ENCODE measurements around the gene GPR162.

DNA sequence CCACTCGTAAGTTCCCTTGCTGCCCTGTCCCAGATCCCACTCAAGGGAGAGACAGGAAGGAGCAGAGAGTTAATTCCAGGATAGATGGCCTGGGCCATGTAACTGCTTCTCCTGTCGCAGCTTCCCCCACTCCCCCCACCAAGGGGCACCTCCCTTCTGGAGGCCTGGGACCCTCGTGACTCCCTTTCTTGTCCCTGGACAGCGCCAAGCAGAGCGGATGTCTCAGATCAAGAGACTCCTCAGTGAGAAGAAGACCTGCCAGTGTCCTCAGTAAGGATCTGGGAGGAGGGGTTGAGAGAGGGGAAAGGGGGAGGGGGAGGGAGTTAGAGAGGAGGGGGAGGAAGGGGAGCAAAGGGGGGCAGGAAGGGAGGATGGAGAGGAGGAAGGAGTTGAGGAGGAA lies 3.0 kb upstream of the GPR162 start:
- TF ChIP-seq, protein P1, sequence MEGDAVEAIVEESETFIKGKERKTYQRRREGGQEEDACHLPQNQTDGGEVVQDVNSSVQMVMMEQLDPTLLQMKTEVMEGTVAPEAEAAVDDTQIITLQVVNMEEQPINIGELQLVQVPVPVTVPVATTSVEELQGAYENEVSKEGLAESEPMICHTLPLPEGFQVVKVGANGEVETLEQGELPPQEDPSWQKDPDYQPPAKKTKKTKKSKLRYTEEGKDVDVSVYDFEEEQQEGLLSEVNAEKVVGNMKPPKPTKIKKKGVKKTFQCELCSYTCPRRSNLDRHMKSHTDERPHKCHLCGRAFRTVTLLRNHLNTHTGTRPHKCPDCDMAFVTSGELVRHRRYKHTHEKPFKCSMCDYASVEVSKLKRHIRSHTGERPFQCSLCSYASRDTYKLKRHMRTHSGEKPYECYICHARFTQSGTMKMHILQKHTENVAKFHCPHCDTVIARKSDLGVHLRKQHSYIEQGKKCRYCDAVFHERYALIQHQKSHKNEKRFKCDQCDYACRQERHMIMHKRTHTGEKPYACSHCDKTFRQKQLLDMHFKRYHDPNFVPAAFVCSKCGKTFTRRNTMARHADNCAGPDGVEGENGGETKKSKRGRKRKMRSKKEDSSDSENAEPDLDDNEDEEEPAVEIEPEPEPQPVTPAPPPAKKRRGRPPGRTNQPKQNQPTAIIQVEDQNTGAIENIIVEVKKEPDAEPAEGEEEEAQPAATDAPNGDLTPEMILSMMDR (IDR thresholded peaks at IDR 0.05; ENCODE audit: poor library complexity), result no peak
- TF ChIP-seq EZH2 (IDR thresholded peaks at IDR 0.05; ENCODE audit: borderline replicate concordance) (no peak), EZH2phosphoT487 (IDR thresholded peaks at IDR 0.05; ENCODE audit: low read depth, severe bottlenecking, unreplicated experiment) (no peak)

Data from hepatocyte (in vitro differentiated cells).